B cell (primary cell): Measurements from ENCODE around the gene FGF11. TPM values are rescaled to one million over a fixed set of nuclear protein-coding genes. Genes with fewer than 3 reads are reported as not detected.

Source experiments
- ATAC-seq: fragments of 200-7000 bp; cut with Tn5 transposase; one replicate; pipeline ENCODE4 v1.10.0; 2021; ENCODE audit warnings: low read depth, mild to moderate bottlenecking, moderate number of reproducible peaks, moderate library complexity
- CTCF ChIA-PET: fragments of 350-600 bp; sonication (Branson Sonifier 250); formaldehyde crosslinking; loops from one replicate; lab custom pipeline; 2021; ENCODE audit warnings: antibody characterized with exemption, inconsistent platforms; lab: Charles Lee
- POLR2A ChIA-PET: fragments of 350-600 bp; sonication (Branson Sonifier 250); formaldehyde crosslinking; loops from one replicate; lab custom pipeline; 2021; ENCODE audit warnings: antibody characterized with exemption; lab: Charles Lee
- DNase-seq: peaks from one replicate; pipeline ENCODE4 v3.0.0; 2013
- H2AFZ ChIP-seq: 2 replicates; pipeline ENCODE4 v1.6.1; 2012; ENCODE audit warnings: mild to moderate bottlenecking, low read depth, low read length; ENCODE audit not compliant: insufficient read depth, poor library complexity, severe bottlenecking
- H3K27ac ChIP-seq, 2 donors: 1 replicate in 1 of 2; 2 replicates in 1 of 2; pipeline ENCODE4 v1.5.1; 2012 to 2013; ENCODE audit warnings: low read length in 2 of 2, mild to moderate bottlenecking in 2 of 2, moderate library complexity in 1 of 2
- H3K27me3 ChIP-seq, 4 experiments: fragments of 200-600 bp in 1 of 4; sonication (generic) in 1 of 4; replicated peaks in 1 of 4; 1 replicate in 2 of 4; 2 replicates in 2 of 4; pipeline versions ENCODE4 v1.6.1 to v1.7.0; 2013 to 2016; ENCODE audit warnings: low read length in 3 of 4, mild to moderate bottlenecking in 2 of 4, mixed read lengths in 1 of 4, moderate library complexity in 1 of 4; ENCODE audit not compliant: insufficient read depth in 4 of 4, control insufficient read depth in 3 of 4; ENCODE audit errors: control extremely low read depth in 1 of 4
- H3K36me3 ChIP-seq, 2 experiments: replicated peaks in 1 of 2; 1 replicate in 1 of 2; 2 replicates in 1 of 2; pipeline versions ENCODE4 v1.6.1 to v1.7.1; 2013; ENCODE audit warnings: low read length in 1 of 2; ENCODE audit not compliant: insufficient read depth in 2 of 2, control insufficient read depth in 1 of 2; ENCODE audit errors: control extremely low read depth in 1 of 2, extremely low read depth in 1 of 2
- H3K4me1 ChIP-seq, 2 donors: fragments of 200-600 bp in 1 of 2; sonication (generic) in 1 of 2; 1 replicate in 1 of 2; 2 replicates in 1 of 2; pipeline versions ENCODE4 v1.5.1 to v1.6.1; 2013 to 2017; ENCODE audit warnings: low read length in 2 of 2; ENCODE audit not compliant: control insufficient read depth in 2 of 2, insufficient read depth in 2 of 2
- H3K4me2 ChIP-seq: replicated peaks from 2 replicates; pipeline ENCODE3; 2012; ENCODE audit warnings: mild to moderate bottlenecking, low read depth, low read length; ENCODE audit not compliant: poor library complexity, severe bottlenecking
- H3K4me3 ChIP-seq, 5 experiments: fragments of 200-600 bp in 1 of 5; sonication (generic) in 1 of 5; 1 replicate in 3 of 5; 2 replicates in 2 of 5; pipeline versions ENCODE4 v1.5.1 to v1.7.0; 2011 to 2016; ENCODE audit warnings: low read length in 4 of 5, mild to moderate bottlenecking in 4 of 5, low read depth in 2 of 5, control low read depth in 1 of 5, moderate library complexity in 1 of 5; ENCODE audit not compliant: insufficient read depth in 1 of 5; ENCODE audit errors: control extremely low read depth in 1 of 5, extremely low read depth in 1 of 5
- H3K79me2 ChIP-seq: fragments of 200-600 bp; sonication (generic); one replicate; pipeline ENCODE4 v1.6.0; 2016; ENCODE audit warnings: low read length; ENCODE audit not compliant: control insufficient read depth, insufficient read depth
- H3K9ac ChIP-seq: fragments of 200-600 bp; sonication (generic); 2 replicates; pipeline ENCODE4 v1.6.1; 2017; ENCODE audit warnings: mild to moderate bottlenecking, low read length, moderate library complexity
- H3K9me3 ChIP-seq, 3 donors: one replicate each; pipeline versions ENCODE4 v1.6.1 to v1.7.1; 2013; ENCODE audit warnings: low read length in 2 of 3; ENCODE audit not compliant: control insufficient read depth in 2 of 3, insufficient read depth in 1 of 3; ENCODE audit errors: control extremely low read depth in 1 of 3
- H4K20me1 ChIP-seq: 2 replicates; pipeline ENCODE4 v1.6.0; 2012; ENCODE audit warnings: mild to moderate bottlenecking, low read length; ENCODE audit not compliant: insufficient read depth, control insufficient read depth, poor library complexity, severe bottlenecking
- H3K27ac Mint-ChIP-seq: one replicate; pipeline ENCODE4 v1.8.0; 2021; ENCODE audit warnings: mixed read lengths
- H3K27me3 Mint-ChIP-seq: one replicate; pipeline ENCODE4 v1.8.0; 2021; ENCODE audit warnings: mixed read lengths
- H3K4me1 Mint-ChIP-seq: one replicate; pipeline ENCODE4 v1.8.0; 2021; ENCODE audit warnings: mixed read lengths
- H3K4me3 Mint-ChIP-seq: one replicate; pipeline ENCODE4 v1.8.0; 2021; ENCODE audit warnings: mixed read lengths
- H3K9me3 Mint-ChIP-seq: one replicate; pipeline ENCODE4 v1.8.0; 2022; ENCODE audit warnings: mixed read lengths; ENCODE audit not compliant: insufficient read depth
- EZH2 ChIP-seq: IDR thresholded peaks from 2 replicates; pipeline ENCODE4 v1.6.1; 2012; ENCODE audit warnings: borderline replicate concordance, low read depth, mild to moderate bottlenecking, moderate library complexity, low read length; ENCODE audit not compliant: insufficient read depth, poor library complexity, severe bottlenecking
- WGBS: methylation state at CpG from one replicate; pipeline ENCODE4 v1.1.5; 2013; ENCODE audit warnings: missing lambda C conversion rate; ENCODE audit not compliant: insufficient coverage; 5-methylcytosine and 5-hydroxymethylcytosine counted together
- intact Hi-C: fragments of 100-400 bp; cut with micrococcal nuclease; formaldehyde crosslinking; loops from one replicate; pipeline ENCODE4 v1.10.0; 2022
- polyA plus RNA-seq: library from polyadenylated mRNA; depleted of rRNA; stranded (reverse); fragments of >200 nt; gene quantifications from 2 replicates; pipeline ENCODE4 v1.2.3, GENCODE V29; 2012
- total RNA-seq, 2 donors: library from RNA; stranded (reverse); fragments of 120-200 nt in 1 of 2; gene quantifications; 1 replicate in 1 of 2; 2 replicates in 1 of 2; pipeline versions ENCODE4 v1.2.3 to v1.2.4, GENCODE V29; 2013 to 2022
- TF ChIP-seq, protein P1 (sequence below): fragments of 200-600 bp; IDR thresholded peaks from one replicate; pipeline ENCODE4 v1.8.0; 2022; ENCODE audit warnings: antibody characterized with exemption, mild to moderate bottlenecking

FGF11 gene
- total and polyA plus RNA-seq, 2 donors (not counting 1 experiment from before 2014, with no cell fraction given) = 2.7 to 4.6 TPM

DNA sequence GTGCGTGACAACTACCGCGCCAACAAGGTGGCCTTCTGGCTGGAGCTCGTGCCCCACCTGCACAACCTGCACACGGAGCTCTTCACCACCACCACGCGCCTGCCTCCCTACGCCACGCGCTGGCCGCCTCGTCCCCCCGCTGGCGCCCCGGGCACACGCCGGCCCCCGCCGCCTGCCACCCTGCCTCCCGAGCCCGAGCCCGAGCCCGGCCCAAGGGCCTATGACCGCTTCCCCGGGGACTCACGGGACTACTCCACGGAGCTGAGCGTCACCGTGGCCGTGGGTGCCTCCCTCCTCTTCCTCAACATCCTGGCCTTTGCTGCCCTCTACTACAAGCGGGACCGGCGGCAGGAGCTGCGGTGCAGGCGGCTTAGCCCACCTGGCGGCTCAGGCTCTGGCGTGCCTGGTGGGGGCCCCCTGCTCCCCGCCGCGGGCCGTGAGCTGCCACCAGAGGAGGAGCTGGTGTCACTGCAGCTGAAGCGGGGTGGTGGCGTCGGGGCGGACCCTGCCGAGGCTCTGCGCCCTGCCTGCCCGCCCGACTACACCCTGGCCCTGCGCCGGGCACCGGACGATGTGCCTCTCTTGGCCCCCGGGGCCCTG, 22.2 kb upstream of the FGF11 start:
- no peak overlapping the region for H3K27ac ChIP-seq
- H3K36me3 ChIP-seq = no peaks in the 10 kb centered on the region
- H3K4me2 ChIP-seq = no peak overlapping the region
- intact Hi-C loops = no loop called here
- Mint-ChIP-seq H3K9me3 (no peaks in the 10 kb centered on the region), H3K27ac (no peak overlapping the region), H3K27me3 (peaks cover 11% of the 10 kb centered on the region), H3K4me1 (no peaks in the 10 kb centered on the region), H3K4me3 (no peak overlapping the region)
- DNase-seq = no peak
- no peak overlapping the region for H2AFZ ChIP-seq
- H3K27me3 ChIP-seq = no peaks in the 10 kb centered on the region
- no peak overlapping the region for H3K9ac ChIP-seq
- no peaks in the 10 kb centered on the region for H3K9me3 ChIP-seq
- no peaks in the 10 kb centered on the region for H3K79me2 ChIP-seq
- 97% methylated on average over 41 of the region's 54 CpGs for WGBS
- no peak for TF ChIP-seq EZH2
- TF ChIP-seq, protein P1, sequence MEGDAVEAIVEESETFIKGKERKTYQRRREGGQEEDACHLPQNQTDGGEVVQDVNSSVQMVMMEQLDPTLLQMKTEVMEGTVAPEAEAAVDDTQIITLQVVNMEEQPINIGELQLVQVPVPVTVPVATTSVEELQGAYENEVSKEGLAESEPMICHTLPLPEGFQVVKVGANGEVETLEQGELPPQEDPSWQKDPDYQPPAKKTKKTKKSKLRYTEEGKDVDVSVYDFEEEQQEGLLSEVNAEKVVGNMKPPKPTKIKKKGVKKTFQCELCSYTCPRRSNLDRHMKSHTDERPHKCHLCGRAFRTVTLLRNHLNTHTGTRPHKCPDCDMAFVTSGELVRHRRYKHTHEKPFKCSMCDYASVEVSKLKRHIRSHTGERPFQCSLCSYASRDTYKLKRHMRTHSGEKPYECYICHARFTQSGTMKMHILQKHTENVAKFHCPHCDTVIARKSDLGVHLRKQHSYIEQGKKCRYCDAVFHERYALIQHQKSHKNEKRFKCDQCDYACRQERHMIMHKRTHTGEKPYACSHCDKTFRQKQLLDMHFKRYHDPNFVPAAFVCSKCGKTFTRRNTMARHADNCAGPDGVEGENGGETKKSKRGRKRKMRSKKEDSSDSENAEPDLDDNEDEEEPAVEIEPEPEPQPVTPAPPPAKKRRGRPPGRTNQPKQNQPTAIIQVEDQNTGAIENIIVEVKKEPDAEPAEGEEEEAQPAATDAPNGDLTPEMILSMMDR = no peak
- ChIA-PET POLR2A (no interaction called here), CTCF (interaction anchor here (1.2 kb wide), 1 partner anchor 61 kb away, joined by 4 read pairs; no protein-coding TSS in a partner anchor)
- H3K4me1 ChIP-seq = no peaks in the 10 kb centered on the region
- H4K20me1 ChIP-seq = no peaks in the 10 kb centered on the region
- H3K4me3 ChIP-seq = no peak overlapping the region
- ATAC-seq = no peak

DNA sequence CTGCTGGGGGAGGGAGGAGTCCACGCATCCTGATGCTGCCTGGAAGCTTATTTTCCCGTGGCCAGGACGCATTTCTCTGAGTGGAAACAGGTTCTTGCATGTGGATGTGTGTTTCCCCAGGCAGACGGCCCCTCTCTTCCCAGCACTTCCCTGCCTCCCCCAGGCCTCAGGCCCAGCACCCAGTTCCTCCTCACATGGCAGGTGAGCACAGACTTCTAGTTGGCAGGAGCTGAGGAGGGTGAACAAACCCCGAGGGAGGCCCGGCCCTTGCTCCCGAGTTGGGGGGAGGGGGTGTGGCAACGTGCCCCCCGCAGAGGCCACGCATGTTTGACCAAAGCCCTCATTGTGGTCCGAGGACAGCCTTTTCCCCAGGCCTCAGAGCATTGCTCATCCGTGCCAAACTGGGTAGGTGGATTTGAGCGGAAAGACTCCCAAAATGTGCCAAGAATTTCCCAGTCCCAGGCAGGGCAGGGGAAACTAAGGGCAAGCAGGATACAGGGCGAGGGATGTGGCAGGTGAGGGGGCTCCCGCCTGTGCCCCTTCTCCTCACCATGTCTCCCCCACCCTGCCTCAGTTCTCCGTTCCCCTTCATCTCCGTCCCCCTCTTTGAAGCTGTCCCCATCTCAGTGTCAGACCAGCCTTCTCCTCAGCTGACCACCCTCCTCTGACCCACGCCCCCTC, 20.7 kb upstream of the FGF11 start:
- TF ChIP-seq EZH2 = no peak
- TF ChIP-seq, protein P1 = no peak
- ChIA-PET POLR2A (no interaction called here), CTCF (interaction anchor here (1.5 kb wide), 1 partner anchor 18 kb away, joined by 3 read pairs; no protein-coding TSS in a partner anchor)
- Histone ChIP-seq H3K27ac (no peak overlapping the region), H4K20me1 (no peaks in the 10 kb centered on the region), H3K4me3 (no peak overlapping the region), H3K36me3 (no peaks in the 10 kb centered on the region), H3K9me3 (no peaks in the 10 kb centered on the region), H3K4me1 (no peaks in the 10 kb centered on the region), H3K27me3 (no peaks in the 10 kb centered on the region), H3K9ac (no peak overlapping the region), H2AFZ (no peak overlapping the region), H3K4me2 (no peak overlapping the region), H3K79me2 (no peaks in the 10 kb centered on the region)
- H3K27me3 Mint-ChIP-seq = peaks cover 8% of the 10 kb centered on the region
- no peaks in the 10 kb centered on the region for H3K4me1 Mint-ChIP-seq
- DNase-seq (no peak), ATAC-seq (no peak)
- H3K27ac Mint-ChIP-seq = no peak overlapping the region
- intact Hi-C loops = no loop called here
- H3K4me3 Mint-ChIP-seq = no peak overlapping the region
- no peaks in the 10 kb centered on the region for H3K9me3 Mint-ChIP-seq
- 82% methylated on average over 12 of the region's 18 CpGs for WGBS
